A673 (cell line): ENCODE measurements around the gene GALNT3.

ENCODE experiments used
- CTCF ChIP-seq: fragments of 300-800, 200-600 bp; sonication (generic); conservative IDR thresholded peaks from 2 replicates; pipeline ENCODE4 v1.5.1; 2017; ENCODE audit warnings: low read depth, mild to moderate bottlenecking, antibody characterized with exemption, low read length, moderate library complexity, mixed read lengths
- EZH2 ChIP-seq: fragments of 200-600 bp; sonication (generic); IDR thresholded peaks from 2 replicates; pipeline ENCODE4 v1.6.1; 2017; ENCODE audit warnings: borderline replicate concordance, low read depth, mild to moderate bottlenecking, mixed read lengths, antibody characterized with exemption, low read length; ENCODE audit not compliant: poor library complexity, severe bottlenecking

GRCh38 chr2:165792104-165792454 is 2.0 kb downstream of the GALNT3 start:
- TF ChIP-seq CTCF = no peak
- TF ChIP-seq EZH2 = no peak
